NOMO-1 treated with DMSO at 0.1 percent for 48 hours (cell line): ENCODE data around the gene CDK2.
A peak's percentile ranks its signal among the peaks of the same experiment; 100 is the strongest.

Experiments
- DNase-seq: peaks from one replicate; lab custom pipeline; 2025; ENCODE audit not compliant: unreplicated experiment; lab: John Stamatoyannopoulos, UW

Gene CDK2

GRCh38 chr12:55937981-55938380 is 28.6 kb upstream of the CDK2 start:
- no peak for DNase-seq

GRCh38 chr12:55938826-55939501 is 27.7 kb upstream of the CDK2 start:
- no peak for DNase-seq

DNA sequence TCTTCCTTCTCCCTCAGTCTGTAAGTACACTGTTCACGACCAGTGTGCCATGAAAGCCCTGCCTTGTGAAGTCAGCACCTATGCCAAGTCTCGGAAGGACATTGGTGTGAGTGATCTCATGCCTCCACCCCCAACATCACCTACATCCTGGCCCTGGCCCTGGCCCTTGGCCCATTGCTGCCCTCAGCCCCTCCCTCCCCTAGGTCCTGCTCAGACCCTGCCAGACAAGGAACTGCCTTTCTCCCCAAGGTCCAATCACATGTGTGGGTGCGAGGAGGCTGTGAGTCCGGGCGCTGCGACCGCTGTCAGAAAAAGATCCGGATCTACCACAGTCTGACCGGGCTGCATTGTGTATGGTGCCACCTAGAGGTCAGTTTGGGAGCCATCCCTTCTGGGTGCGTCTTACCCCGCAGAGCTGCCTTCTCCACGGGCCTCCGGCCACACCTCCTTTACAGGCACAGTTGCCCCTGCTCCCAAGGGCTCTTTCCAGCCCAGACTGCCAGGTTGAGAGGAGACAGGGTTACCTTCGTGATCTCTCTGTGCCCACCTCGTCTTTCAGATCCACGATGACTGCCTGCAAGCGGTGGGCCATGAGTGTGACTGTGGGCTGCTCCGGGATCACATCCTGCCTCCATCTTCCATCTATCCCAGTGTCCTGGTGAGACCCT is 26.4 kb upstream of the CDK2 start:
- peak; percentile 74 for DNase-seq

GRCh38 chr12:55942055-55942454 is 24.6 kb upstream of the CDK2 start:
- no peak for DNase-seq

DNA sequence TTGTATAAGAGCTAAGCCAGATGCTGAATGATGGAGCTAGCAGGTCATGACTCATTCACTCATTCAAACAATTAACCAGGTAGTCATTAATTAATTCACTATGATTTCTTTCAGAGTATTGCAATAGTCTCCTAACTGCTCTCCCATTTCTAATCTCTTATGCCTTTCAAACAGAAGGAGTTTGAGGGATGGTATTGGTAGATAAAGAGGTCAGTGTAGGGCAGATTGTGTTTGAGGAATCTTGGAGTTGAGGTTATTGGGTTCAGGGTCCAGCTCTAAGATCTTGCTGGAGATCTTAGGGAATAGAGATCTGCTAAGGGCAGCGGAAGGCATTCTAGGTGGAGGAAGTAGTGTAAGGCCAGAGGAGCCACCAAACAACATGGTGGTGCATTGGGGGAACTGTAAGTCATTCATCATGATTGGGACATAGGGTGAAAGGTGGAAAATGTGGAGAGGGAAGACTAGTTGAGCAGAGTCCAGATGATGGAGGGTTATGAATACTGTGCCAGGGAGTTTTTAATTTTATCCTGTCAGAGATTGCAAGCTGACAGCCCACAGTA is 24.0 kb upstream of the CDK2 start:
- DNase-seq = no peak

DNA sequence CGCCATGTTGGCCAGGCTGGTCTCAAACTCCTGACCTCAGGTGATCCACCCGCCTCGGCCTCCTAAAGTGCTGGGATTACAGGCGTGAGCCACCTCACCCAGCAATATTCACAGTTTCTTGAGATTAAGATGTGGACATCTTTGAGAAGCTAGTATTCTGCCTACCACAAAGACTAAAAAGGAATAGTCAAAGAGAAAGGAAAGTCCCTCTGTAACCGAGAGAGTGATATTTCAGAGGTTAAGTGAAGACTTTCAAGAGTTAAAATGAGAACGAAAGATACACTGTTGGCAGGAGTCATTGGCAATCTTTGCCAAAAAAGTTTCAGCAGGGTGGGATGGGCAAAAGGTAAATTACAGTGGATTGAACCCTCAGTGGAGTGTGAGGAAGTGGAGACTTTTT is 20.1 kb upstream of the CDK2 start:
- no peak for DNase-seq

- no peak for DNase-seq
These were observed 11.3 kb upstream of the CDK2 start for GRCh38 chr12:55955344-55955743.

DNA sequence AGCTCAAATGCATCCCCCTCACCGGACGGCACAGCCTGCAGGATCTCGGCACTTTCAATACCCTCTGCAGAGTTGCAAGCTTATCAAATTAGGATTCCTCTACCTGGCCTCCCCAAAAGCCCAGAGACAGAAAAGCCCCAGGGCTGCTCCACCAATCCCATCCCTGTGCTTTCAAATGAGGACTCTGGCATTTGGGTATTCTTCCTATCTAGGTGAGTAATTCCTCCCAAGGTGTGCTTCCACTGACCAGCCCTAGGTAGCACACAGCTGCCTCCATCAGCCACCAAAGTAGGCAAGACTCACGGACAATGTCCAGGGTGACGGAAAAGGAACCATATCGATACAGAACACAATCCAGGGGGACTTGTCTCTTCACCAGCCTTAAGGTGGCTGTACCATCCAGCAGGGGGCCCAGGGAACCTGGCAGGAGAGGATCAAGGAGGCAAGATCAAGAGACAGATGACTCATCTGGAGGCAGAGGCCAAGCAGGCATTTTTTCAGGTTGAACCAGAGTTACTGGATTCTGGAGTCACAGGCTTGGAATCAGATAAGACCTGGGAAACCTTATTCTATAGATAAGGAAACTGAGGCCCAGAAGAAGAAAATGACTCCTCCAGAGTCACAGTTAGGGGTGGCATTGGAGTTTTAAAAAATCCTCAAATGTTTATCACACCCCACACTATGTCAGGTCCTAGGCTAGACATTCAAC is 10.7 kb upstream of the CDK2 start:
- DNase-seq = peak; percentile 3

- DNase-seq = no peak
These were observed 9.3 kb upstream of the CDK2 start for GRCh38 chr12:55957106-55957859.

DNA sequence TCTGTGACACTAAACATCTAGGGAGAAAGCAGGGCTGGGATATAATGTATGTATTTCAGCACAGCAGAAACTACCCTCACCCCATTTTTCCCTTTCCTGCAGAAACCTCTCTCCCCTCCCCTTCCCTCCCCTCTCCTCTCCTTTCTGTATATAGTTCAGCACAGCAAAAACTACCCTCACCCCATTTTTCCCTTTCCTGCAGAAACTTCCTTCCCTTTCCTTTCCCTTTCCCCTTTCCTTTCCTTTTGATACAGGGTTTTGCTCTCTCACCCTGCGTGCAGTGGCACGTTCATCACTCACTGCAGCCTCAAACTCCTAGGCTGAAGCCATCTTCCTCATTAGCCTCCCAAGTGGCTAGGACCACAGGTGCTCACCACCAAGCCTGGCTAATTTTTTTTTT is 2.9 kb upstream of the CDK2 start:
- no peak for DNase-seq

GRCh38 chr12:55965240-55965639 is 1.4 kb upstream of the CDK2 start:
- no peak for DNase-seq

- peak; percentile 3 for DNase-seq
These were observed 656 bp upstream of the CDK2 start, which contains the start of gene PMEL for GRCh38 chr12:55965941-55966407. Gene PMEL (minus strand): TSS chr12:55966042. CDS start chr12:55966011, 31 bp downstream.

DNA sequence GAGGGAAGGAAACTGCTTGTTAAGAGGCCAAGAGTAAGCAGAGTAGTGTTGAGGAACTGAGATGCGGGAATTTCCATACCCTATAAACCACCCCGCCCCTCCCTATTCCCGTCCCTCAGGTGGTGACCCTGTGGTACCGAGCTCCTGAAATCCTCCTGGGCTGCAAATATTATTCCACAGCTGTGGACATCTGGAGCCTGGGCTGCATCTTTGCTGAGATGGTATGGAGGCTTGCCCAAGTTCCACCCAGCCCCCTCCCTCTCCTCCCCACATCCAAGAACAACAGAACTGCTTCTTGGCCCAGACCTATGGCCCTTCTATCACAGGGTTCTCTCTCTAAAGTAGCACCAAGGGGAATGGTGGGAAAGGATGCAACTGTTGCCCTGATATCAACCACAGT is 2.7 kb downstream of the CDK2 start:
- no peak for DNase-seq

- no peak for DNase-seq
These were observed 4.1 kb downstream of the CDK2 start for GRCh38 chr12:55970775-55971174.

DNA sequence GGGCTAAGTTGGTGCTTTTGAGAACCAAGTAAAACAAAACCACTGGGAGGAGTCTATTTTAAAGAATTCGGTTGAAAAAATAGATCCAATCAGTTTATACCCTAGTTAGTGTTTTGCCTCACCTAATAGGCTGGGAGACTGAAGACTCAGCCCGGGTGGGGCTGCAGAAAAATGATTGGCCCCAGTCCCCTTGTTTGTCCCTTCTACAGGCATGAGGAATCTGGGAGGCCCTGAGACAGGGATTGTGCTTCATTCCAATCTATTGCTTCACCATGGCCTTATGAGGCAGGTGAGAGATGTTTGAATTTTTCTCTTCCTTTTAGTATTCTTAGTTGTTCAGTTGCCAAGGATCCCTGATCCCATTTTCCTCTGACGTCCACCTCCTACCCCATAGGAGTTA is 5.4 kb downstream of the CDK2 start:
- no peak for DNase-seq

GRCh38 chr12:55972456-55972855 is 5.8 kb downstream of the CDK2 start:
- DNase-seq = no peak

DNA sequence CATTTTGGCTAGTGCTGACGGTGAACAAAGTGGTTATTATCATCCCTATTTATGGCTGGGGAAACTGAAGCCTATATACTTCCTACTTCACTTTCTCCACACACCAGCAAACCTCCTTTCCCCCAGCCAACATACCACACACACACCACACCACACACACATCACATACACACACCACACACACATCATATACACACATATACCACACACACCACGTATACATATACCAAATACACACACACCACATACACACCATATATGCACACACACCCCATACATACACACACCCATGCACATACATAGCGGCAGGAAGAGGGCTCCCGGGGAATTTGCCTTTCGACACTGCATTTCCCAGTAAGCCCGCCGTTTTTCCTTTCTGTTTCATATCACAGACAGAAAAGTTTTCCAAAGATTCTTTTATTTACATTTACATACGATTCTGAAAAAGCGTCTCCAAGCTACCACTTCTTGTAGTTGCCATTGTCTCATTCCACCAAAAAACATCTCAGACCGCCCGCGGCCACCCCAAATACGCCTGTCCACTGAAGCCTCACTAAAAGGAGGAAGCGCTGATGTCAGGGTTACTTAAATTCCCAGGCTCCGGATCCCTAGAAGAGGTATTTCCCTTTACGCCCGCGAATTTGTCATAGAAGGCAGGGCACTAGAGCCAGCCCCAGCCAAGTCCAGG is 6.4 kb downstream of the CDK2 start:
- peak; percentile 26 for DNase-seq

GRCh38 chr12:55973599-55974307 is 7.1 kb downstream of the CDK2 start, which contains the start of gene RAB5B:
Gene RAB5B (plus strand): TSS chr12:55974078. CDS start chr12:55986961, 12,883 bp downstream.
- peak; percentile 100 for DNase-seq

GRCh38 chr12:55974308-55974730 is 7.7 kb downstream of the CDK2 start:
- DNase-seq = peak; percentile 28

DNA sequence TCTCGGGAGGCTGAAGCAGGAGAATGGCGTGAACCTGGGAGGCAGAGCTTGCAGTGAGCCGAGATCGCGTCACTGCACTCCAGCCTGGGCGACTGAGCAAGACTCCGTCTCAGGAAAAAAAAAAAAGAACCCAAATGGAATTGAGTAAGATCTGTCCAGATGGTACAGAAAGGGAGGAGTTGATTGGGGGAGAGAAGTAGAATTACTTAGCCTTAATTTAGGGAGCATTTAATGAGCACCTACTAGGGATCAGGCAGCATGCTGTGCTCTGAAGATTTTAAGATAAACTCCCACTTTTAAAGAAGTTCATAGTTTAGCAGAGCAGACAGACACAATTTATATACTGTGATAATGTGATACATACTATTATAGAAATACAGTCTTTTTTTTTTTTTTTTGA is 11.8 kb downstream of the CDK2 start:
- no peak for DNase-seq
